HepG2 (cell line): ENCODE data around the gene GAREM1.

Experiments
- MXI1 ChIP-seq: IDR thresholded peaks from 3 replicates; pipeline ENCODE4 v1.6.1; 2012; ENCODE audit warnings: low read depth, low read length, inconsistent platforms, borderline replicate concordance
- POLR2AphosphoS5 ChIP-seq: IDR thresholded peaks from 2 replicates; pipeline ENCODE4 v1.6.1; 2012; ENCODE audit warnings: low read depth, low read length
- TF ChIP-seq, protein P1 (sequence below): sonication (generic); formaldehyde crosslinking; IDR thresholded peaks from 2 replicates; pipeline ENCODE4 v1.5.0; 2020; ENCODE audit warnings: mild to moderate bottlenecking, missing genetic modification reagents, moderate library complexity

DNA sequence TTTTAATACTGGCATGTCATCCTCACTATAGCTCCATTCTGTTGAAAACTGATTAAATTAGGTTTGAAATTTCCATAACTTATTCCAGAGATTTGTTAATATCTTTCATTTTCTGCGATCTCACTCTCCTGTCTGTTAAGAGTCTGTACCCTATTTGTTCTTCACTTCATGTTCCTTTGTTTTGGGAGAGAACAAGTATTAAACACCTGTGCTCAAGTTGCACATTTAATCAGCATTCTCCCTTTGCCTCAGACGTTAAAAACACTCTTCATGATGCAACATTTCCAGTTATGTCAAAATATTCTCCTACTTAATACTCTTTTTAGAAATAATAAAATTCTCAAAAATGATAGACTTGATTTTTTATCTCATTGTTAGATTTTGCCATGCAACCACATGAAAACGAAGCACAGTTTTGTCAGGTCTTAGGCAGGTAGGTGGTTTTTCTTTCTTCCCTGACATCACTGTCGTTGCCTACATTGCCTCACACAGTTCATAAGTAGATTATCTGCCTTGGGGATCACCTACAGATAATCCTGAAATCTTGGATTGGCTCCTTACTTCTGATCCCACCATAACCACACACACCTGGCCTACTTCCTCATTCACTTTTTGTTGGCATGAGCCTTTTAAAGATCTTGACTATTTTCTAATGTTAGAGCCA is 109.9 kb downstream of the GAREM1 start:
- TF ChIP-seq POLR2AphosphoS5 (no peak), MXI1 (no peak)
- TF ChIP-seq, protein P1, sequence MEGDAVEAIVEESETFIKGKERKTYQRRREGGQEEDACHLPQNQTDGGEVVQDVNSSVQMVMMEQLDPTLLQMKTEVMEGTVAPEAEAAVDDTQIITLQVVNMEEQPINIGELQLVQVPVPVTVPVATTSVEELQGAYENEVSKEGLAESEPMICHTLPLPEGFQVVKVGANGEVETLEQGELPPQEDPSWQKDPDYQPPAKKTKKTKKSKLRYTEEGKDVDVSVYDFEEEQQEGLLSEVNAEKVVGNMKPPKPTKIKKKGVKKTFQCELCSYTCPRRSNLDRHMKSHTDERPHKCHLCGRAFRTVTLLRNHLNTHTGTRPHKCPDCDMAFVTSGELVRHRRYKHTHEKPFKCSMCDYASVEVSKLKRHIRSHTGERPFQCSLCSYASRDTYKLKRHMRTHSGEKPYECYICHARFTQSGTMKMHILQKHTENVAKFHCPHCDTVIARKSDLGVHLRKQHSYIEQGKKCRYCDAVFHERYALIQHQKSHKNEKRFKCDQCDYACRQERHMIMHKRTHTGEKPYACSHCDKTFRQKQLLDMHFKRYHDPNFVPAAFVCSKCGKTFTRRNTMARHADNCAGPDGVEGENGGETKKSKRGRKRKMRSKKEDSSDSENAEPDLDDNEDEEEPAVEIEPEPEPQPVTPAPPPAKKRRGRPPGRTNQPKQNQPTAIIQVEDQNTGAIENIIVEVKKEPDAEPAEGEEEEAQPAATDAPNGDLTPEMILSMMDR: no peak
